ACC112 (cell line): ENCODE data around the gene CASKIN2.

Experiments
- H2AFZ ChIP-seq: fragments of 200-600 bp; sonication (generic); one replicate; pipeline ENCODE4 v1.6.0; 2017; ENCODE audit warnings: antibody characterized with exemption, low read length; ENCODE audit not compliant: unreplicated experiment
- H3K27ac ChIP-seq: fragments of 200-600 bp; sonication (generic); 2 replicates; pipeline ENCODE4 v1.5.1; 2014; ENCODE audit warnings: low read depth, mild to moderate bottlenecking, antibody characterized with exemption, low read length, moderate library complexity
- H3K27me3 ChIP-seq: fragments of 200-600 bp; sonication (generic); 2 replicates; pipeline ENCODE4 v1.6.1; 2014; ENCODE audit warnings: mild to moderate bottlenecking, antibody characterized with exemption, low read length, moderate library complexity, mixed read lengths; ENCODE audit not compliant: insufficient read depth
- H3K36me3 ChIP-seq: fragments of 200-600 bp; sonication (generic); 2 replicates; pipeline ENCODE4 v1.6.1; 2016; ENCODE audit warnings: mild to moderate bottlenecking, antibody characterized with exemption, low read length, moderate library complexity, mixed read lengths; ENCODE audit not compliant: insufficient read depth
- H3K4me1 ChIP-seq: fragments of 200-600 bp; sonication (generic); one replicate; pipeline ENCODE4 v1.6.1; 2016; ENCODE audit warnings: low read length, mixed read lengths; ENCODE audit not compliant: insufficient read depth, unreplicated experiment, control insufficient read depth
- H3K4me3 ChIP-seq: fragments of 200-600 bp; sonication (generic); 2 replicates; pipeline ENCODE4 v1.5.1; 2014; ENCODE audit warnings: mild to moderate bottlenecking, low read depth, low read length
- H3K79me2 ChIP-seq: fragments of 200-600 bp; sonication (generic); one replicate; pipeline ENCODE4 v1.6.0; 2016; ENCODE audit warnings: low read length; ENCODE audit not compliant: control insufficient read depth, unreplicated experiment, insufficient read depth

The CASKIN2 gene

DNA sequence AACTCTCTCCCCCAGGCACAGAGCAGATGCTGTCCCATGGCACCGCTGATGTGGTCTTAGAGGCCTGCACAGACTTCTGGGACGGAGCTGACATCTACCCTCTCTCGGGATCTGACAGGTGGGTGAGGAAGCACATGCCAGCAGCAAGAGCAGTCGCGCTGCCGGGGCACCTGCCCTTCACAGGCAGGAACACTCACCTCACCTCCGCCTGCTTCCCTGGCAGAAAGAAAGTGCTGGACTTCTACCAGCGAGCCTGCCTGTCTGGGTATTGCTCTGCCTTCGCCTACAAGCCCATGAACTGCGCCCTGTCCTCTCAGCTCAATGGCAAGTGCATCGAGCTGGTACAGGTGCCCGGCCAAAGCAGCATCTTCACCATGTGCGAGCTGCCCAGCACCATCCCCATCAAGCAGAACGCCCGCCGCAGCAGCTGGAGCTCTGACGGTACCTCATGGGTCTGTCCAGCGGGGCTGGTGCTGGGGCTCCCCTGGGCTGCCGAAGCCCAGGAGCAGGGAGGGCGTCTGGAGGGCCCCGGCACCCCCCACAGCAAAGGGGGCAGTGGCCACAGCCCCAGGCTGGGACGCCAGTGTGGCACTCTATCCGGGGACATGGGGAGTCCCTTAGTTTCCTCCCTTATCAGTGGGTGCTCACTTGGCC lies 21.7 kb downstream of the CASKIN2 start:
- Histone ChIP-seq H3K4me3 (no peak overlapping the region), H3K27me3 (no peaks in the 10 kb centered on the region), H2AFZ (no peak overlapping the region), H3K36me3 (no peaks in the 10 kb centered on the region), H3K27ac (no peak overlapping the region), H3K79me2 (no peaks in the 10 kb centered on the region), H3K4me1 (no peaks in the 10 kb centered on the region)

DNA sequence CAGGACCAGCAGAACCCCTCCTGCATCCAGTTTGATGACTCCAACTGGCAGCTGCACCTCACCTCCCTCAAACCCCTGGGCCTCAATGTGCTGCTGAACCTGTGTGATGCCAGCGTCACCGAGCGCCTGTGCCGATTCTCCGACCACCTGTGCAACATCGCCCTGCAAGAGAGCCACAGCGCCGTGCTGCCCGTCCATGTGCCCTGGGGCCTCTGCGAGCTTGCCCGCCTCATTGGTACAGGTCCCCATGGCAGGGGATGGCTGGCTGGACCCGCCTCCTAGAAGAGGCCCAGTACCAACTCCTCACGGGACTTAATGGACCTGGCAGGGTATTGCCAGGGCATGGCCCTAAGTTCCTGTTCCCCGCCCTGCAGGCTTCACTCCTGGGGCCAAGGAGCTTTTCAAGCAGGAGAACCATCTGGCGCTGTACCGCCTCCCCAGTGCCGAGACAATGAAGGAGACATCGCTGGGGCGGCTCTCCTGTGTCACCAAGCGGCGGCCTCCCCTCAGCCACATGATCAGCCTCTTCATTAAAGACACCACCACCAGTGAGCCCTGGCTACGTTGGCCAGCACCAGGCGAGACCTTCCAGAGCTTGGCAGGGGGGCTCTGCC lies 22.7 kb downstream of the CASKIN2 start:
- no peaks in the 10 kb centered on the region for H3K27me3 ChIP-seq
- no peak overlapping the region for H3K27ac ChIP-seq
- H2AFZ ChIP-seq = no peak overlapping the region
- H3K4me1 ChIP-seq = no peaks in the 10 kb centered on the region
- H3K79me2 ChIP-seq = no peaks in the 10 kb centered on the region
- H3K4me3 ChIP-seq = no peak overlapping the region
- no peaks in the 10 kb centered on the region for H3K36me3 ChIP-seq

DNA sequence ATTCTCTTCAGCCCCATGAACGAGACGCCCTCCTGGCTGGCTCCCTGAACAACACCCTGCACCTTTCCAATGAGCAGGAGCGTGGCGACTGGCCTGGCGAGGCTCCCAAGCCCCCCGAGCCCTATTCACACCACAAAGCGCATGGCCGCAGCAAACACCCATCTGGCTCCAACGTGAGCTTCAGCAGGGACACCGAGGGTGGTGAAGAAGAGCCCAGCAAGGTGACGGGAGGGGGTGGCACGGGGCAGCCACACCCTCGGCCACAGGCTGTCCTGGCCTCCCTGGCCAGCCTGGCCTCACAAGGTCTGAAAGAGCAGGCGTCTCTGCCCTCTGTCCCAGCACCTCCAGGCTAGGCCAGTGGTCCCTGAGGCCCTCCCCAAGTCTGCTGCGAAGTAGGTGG lies 23.7 kb downstream of the CASKIN2 start:
- H2AFZ ChIP-seq = no peak overlapping the region
- no peaks in the 10 kb centered on the region for H3K27me3 ChIP-seq
- no peak overlapping the region for H3K4me3 ChIP-seq
- H3K27ac ChIP-seq = no peak overlapping the region
- H3K36me3 ChIP-seq = no peaks in the 10 kb centered on the region
- H3K4me1 ChIP-seq = no peaks in the 10 kb centered on the region
- H3K79me2 ChIP-seq = no peaks in the 10 kb centered on the region

DNA sequence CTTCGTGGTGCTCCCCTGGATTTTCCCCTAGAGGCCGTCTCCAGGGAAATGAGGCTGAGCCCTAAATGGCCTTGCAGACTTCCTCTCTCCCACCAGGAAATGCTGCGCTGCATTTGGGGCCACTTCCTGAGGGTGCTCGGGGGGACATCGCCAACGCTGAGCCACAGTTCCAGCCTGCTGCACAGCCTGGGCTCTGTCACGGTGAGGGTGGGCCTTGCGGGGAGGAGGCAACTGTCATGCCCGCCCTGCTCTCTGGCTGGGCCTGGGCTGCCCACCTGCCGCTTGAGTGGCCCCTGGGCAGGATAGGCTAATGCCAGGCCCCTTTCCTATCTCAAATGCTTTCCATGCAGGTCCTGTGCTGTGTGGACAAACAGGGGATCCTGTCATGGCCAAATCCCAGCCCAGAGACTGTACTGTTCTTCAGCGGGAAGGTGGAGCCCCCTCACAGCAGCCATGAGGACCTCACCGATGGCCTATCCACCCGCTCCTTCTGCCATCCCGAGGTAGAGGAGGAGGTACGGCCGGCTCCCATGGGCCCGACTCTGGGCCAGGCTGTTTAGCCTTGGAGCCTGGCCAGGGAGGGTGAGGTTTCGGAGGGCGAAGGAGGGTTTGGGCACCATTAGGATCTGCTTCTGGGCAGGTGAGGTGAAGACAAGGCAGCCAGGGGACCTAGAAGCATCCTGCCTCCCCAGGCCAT lies 24.2 kb downstream of the CASKIN2 start:
- Histone ChIP-seq H2AFZ (no peak overlapping the region), H3K4me3 (no peak overlapping the region), H3K4me1 (no peaks in the 10 kb centered on the region), H3K27ac (no peak overlapping the region), H3K27me3 (no peaks in the 10 kb centered on the region), H3K36me3 (no peaks in the 10 kb centered on the region), H3K79me2 (no peaks in the 10 kb centered on the region)

GRCh38 chr17:75490173-75490743 lies 25.1 kb downstream of the CASKIN2 start:
- no peak overlapping the region for H2AFZ ChIP-seq
- H3K4me3 ChIP-seq = no peak overlapping the region
- H3K79me2 ChIP-seq = no peaks in the 10 kb centered on the region
- no peaks in the 10 kb centered on the region for H3K36me3 ChIP-seq
- H3K4me1 ChIP-seq = no peaks in the 10 kb centered on the region
- H3K27ac ChIP-seq = no peak overlapping the region
- no peaks in the 10 kb centered on the region for H3K27me3 ChIP-seq

DNA sequence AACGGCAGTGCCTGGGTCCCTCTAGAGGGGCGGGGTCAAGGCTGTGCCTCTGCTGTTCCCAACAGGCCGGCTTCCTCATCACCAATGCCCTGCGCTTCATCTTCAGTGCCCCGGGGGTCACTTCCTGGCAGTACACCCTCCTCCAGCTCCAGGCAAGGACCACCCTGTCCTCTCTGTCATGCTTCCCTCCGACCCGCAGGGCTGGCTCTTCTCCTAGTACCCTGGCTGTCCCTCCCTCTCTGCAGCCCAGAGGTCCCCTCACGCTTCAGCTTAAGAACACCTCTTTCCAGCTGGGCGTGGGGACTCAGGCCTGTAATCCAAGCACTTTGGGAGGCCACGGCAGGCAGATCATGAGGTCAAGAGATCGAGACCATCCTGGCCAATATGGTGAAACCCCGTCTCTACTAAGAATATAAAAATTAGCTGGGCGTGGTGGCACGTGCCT lies 25.8 kb downstream of the CASKIN2 start:
- H3K27ac ChIP-seq = no peak overlapping the region
- no peaks in the 10 kb centered on the region for H3K27me3 ChIP-seq

DNA sequence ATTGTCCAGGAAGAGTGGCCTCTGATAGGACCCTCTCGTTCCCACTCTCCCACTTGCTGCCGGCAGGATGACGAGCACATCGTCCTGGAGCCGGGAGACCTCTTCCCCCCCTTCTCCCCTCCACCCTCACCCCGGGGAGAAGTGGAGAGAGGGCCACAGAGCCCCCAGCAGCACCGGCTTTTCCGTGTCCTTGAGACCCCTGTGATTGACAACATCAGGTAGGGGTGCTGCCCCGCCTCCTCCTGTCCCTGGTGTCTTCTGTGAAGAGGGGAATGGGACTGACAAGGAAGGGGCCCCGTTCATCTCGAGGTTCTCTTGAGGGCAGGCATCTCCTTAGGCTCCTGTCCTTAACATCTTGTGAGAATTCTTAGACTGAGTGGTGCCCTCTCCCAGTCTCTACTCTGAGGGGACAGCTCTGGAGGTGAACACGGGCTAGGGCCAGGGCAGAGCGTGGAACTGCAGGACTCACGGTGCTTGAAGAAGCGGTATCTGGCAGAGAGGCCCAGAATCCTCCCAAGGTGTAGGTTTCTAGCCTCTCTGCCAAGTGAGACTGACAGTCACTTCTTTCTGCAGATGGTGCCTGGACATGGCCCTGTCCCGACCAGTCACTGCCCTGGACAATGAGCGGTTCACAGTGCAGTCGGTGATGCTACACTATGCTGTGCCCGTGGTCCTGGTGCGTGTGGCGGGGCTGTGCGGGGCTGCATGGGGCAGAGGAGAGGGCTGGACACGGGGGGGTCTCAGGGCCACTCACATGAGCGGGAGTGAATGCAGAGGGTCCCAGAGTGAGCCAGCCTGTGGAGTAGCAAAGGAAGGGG lies 26.4 kb downstream of the CASKIN2 start:
- H3K27me3 ChIP-seq = no peaks in the 10 kb centered on the region
- no peak overlapping the region for H3K27ac ChIP-seq
- H2AFZ ChIP-seq = no peak overlapping the region
- no peak overlapping the region for H3K4me3 ChIP-seq
- no peaks in the 10 kb centered on the region for H3K79me2 ChIP-seq
- H3K36me3 ChIP-seq = no peaks in the 10 kb centered on the region
- H3K4me1 ChIP-seq = no peaks in the 10 kb centered on the region

More for the DNA sequence above, 25.8 kb downstream of the CASKIN2 start:
- Histone ChIP-seq H2AFZ (no peak overlapping the region), H3K79me2 (no peaks in the 10 kb centered on the region), H3K4me1 (no peaks in the 10 kb centered on the region), H3K36me3 (no peaks in the 10 kb centered on the region), H3K4me3 (no peak overlapping the region)

DNA sequence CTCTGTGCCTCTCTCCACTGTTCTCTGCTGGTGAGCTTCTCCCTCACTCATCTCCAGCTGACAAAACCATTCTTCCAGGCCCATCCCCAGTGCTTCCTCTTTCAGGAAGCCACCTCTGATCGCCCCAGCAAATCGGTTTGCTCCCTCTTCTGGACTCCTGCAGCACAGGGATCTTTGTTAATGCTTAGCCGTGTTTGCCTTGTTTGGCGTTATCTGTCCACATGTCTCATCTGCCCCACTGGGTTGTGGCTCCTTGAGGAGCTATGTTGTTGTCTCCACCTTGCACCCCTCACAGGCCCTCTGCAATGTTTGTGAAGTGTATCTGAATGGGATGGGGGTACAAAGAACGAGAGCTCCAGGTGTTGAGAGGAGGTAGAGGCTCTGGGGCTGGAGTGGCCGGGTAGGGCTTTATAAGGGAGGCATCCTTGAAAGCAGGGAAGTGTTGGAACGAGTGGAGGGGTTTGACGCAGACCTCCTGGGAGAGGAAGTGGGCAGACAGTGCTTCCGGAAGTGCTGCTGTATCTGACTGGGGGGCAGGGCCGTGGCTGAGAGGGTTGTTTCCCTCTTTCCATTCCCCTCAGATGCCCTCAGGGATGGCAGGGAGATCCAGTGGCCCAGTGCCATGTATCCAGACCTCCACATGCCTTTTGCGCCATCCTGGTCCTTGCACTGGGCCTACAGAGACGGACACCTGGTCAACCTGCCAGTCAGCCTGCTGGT lies 27.8 kb downstream of the CASKIN2 start:
- no peak overlapping the region for H2AFZ ChIP-seq
- H3K36me3 ChIP-seq = no peaks in the 10 kb centered on the region
- H3K27me3 ChIP-seq = no peaks in the 10 kb centered on the region
- no peak overlapping the region for H3K27ac ChIP-seq
- no peaks in the 10 kb centered on the region for H3K4me1 ChIP-seq
- H3K4me3 ChIP-seq = no peak overlapping the region
- H3K79me2 ChIP-seq = no peaks in the 10 kb centered on the region

DNA sequence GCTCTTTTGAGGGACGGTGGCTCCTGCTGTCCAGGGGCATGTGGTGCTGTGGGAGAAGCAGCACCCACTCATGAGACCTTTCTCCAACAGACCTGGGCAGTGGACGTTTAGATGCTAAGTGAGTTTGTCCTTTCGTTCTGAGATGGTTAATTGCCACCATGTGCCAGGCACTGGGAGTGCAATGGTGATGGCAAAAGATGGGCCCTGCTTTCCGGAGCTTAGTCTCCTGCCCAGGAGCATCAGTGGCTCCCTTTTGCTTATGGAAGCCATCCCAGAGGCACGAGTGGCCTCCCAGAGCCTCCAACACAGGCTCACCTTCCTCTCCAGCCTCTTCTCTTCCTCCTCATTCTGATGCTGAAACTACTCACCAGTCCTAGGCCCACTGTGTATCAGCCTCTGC lies 28.4 kb downstream of the CASKIN2 start:
- H3K27me3 ChIP-seq = no peaks in the 10 kb centered on the region
- no peak overlapping the region for H3K4me3 ChIP-seq
- no peak overlapping the region for H3K27ac ChIP-seq

GRCh38 chr17:75486151-75486550 lies 29.2 kb downstream of the CASKIN2 start:
- Histone ChIP-seq H3K4me3 (no peak overlapping the region), H3K27me3 (no peaks in the 10 kb centered on the region), H3K4me1 (no peaks in the 10 kb centered on the region), H3K36me3 (no peaks in the 10 kb centered on the region), H3K27ac (no peak overlapping the region), H2AFZ (no peak overlapping the region), H3K79me2 (no peaks in the 10 kb centered on the region)

More for the DNA sequence above, 28.4 kb downstream of the CASKIN2 start:
- Histone ChIP-seq H3K36me3 (no peaks in the 10 kb centered on the region), H3K4me1 (no peaks in the 10 kb centered on the region), H2AFZ (no peak overlapping the region), H3K79me2 (no peaks in the 10 kb centered on the region)
